ENCODE measurements around the gene GRAMD2B. TPM values are rescaled to one million over a fixed set of nuclear protein-coding genes. Genes with fewer than 3 reads are reported as not detected.

GRAMD2B gene
- total and polyA plus RNA-seq, 2 of the 13 experiments (the other 11 are each of a cell fraction or from before 2014, with no cell fraction given), result 8.1 to 10.6 TPM

DNA sequence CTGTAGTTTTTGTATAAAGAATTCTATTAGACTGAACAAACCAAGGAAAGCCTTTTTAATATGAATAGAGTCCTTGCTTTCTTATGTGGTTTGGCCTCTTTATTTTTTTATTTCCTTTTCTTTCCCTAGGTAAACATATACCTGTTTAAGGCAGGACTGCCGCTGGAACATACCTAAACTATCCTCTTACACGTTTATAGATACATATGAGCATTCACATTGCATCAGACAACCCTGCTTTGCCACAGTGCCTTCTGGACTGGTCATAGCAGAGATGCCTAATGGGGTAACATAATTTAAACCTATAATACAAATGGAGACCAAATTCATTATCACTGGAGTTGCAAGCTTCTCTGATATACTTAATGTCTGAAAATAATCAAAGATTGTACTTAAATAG is 12.5 kb downstream of the GRAMD2B start (continued):
- TF ChIP-seq, protein P1, sequence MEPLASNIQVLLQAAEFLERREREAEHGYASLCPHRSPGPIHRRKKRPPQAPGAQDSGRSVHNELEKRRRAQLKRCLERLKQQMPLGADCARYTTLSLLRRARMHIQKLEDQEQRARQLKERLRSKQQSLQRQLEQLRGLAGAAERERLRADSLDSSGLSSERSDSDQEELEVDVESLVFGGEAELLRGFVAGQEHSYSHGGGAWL (CRISPR knock-in tag; IDR thresholded peaks at IDR 0.05), result no peak
- TF ChIP-seq, protein P2, sequence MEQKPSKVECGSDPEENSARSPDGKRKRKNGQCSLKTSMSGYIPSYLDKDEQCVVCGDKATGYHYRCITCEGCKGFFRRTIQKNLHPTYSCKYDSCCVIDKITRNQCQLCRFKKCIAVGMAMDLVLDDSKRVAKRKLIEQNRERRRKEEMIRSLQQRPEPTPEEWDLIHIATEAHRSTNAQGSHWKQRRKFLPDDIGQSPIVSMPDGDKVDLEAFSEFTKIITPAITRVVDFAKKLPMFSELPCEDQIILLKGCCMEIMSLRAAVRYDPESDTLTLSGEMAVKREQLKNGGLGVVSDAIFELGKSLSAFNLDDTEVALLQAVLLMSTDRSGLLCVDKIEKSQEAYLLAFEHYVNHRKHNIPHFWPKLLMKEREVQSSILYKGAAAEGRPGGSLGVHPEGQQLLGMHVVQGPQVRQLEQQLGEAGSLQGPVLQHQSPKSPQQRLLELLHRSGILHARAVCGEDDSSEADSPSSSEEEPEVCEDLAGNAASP (CRISPR knock-in tag; IDR thresholded peaks at IDR 0.05; ENCODE audit: borderline replicate concordance), result no peak
- no peak for TF ChIP-seq MTA3 (CRISPR knock-in tag; IDR thresholded peaks at IDR 0.05)

DNA sequence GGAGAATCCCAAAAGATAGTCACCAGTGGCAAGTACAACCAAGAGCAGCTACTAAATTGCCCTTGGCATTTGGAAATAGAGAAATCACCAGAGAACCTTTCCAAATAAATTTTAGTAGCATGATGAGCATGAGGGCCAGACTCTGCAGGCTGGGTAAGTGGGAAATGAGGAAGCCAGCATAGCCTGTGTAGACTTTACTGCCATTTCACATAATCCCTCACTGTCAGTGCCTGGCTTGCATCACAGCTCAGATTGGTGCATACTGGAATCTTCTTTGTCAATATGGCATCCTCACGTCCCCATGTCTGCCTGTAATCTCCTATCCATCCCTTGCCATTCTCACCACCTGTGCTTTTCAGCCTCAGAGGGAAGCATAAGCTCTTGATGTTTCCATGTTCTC is 14.5 kb downstream of the GRAMD2B start:
- Histone ChIP-seq H3K27ac (ENCODE audit: extremely low read length, insufficient read depth, low read length) (no peak overlapping the region), H3K4me3 (replicated peaks in 1 of 3; ENCODE audit: insufficient read depth in 1 of 3, low read depth in 2 of 3, low read length in 3 of 3) (no peak overlapping the region), H3K27me3 (ENCODE audit: control insufficient read depth in 1 of 2, insufficient read depth in 2 of 2, low read length in 2 of 2) (no peaks in the 10 kb centered on the region), H3K9ac (ENCODE audit: insufficient read depth, low read depth, low read length) (no peak overlapping the region), H4K20me1 (ENCODE audit: insufficient read depth, low read length) (no peaks in the 10 kb centered on the region; the same call in 1 of the 2 replicates), H3K9me3 (ENCODE audit: low read length) (no peaks in the 10 kb centered on the region), H3K4me2 (ENCODE audit: low read depth, low read length) (no peak overlapping the region), H2AFZ (ENCODE audit: low read length) (no peak overlapping the region), H3K79me2 (ENCODE audit: insufficient read depth, low read length) (no peaks in the 10 kb centered on the region), H3K36me3 (replicated peaks in 1 of 2; ENCODE audit: control insufficient read depth in 1 of 2, insufficient read depth in 2 of 2, low read length in 2 of 2) (no peaks in the 10 kb centered on the region; a peak in 1 of 5 replicates), H3K4me1 (ENCODE audit: insufficient read depth, low read length) (no peaks in the 10 kb centered on the region)
- DNase-seq (ENCODE audit: low spot score), result no peak
- WGBS (ENCODE audit: low lambda C conversion rate), result 100% methylated on average over 1 of the region's 1 CpG
- TF ChIP-seq KLF6 (CRISPR knock-in tag; IDR thresholded peaks at IDR 0.05), result no peak
- no peak for TF ChIP-seq IKZF4 (CRISPR knock-in tag; IDR thresholded peaks at IDR 0.05; ENCODE audit: borderline replicate concordance, low read depth, not compliant biosample characterization)
- FAIRE-seq, result no peak
- in situ Hi-C loops (cut with HindIII; ENCODE audit: extremely low pct_ligation_motif_present, low pct_unique_long_range_greater_than_20kb) (no loop called here), intact Hi-C loops (cut with micrococcal nuclease; ENCODE audit: unreplicated experiment) (no loop called here)
- POLR2A ChIA-PET, result no interaction called here
- no peak for ATAC-seq
- CTCF ChIA-PET (ENCODE audit: low intra/inter-chr PET ratio, low total read pairs), result no interaction called here
- BruUV-seq (replicated peaks), result no TSS peak

Measured in HepG2 (cell line).